HEK293 (cell line): ENCODE results near the gene EIF4G1.

Experiments
- BCL11B ChIP-seq: fragments of 450-650 bp; formaldehyde crosslinking; IDR thresholded peaks from 2 replicates; pipeline ENCODE4 v1.5.1; 2016; ENCODE audit warnings: low read depth, missing biosample characterization, missing genetic modification characterization
- BCL6B ChIP-seq: fragments of 450-650 bp; formaldehyde crosslinking; IDR thresholded peaks from 2 replicates; pipeline ENCODE4 v1.5.1; 2017; ENCODE audit warnings: missing biosample characterization, missing genetic modification characterization
- PRDM10 ChIP-seq: fragments of 450-650 bp; formaldehyde crosslinking; IDR thresholded peaks from 2 replicates; pipeline ENCODE4 v1.5.1; 2016; ENCODE audit warnings: missing biosample characterization, missing genetic modification characterization
- PRDM4 ChIP-seq: fragments of 450-650 bp; formaldehyde crosslinking; IDR thresholded peaks from 2 replicates; pipeline ENCODE4 v1.5.1; 2017; ENCODE audit warnings: missing biosample characterization, missing genetic modification characterization
- TCF7L2 ChIP-seq: IDR thresholded peaks from 2 replicates; pipeline ENCODE4 v1.6.1; 2011; ENCODE audit warnings: low read depth, mild to moderate bottlenecking, inconsistent platforms, low read length, moderate library complexity, borderline replicate concordance
- TSHZ1 ChIP-seq: fragments of 450-650 bp; formaldehyde crosslinking; IDR thresholded peaks from 2 replicates; pipeline ENCODE4 v1.5.1; 2016; ENCODE audit warnings: missing biosample characterization, missing genetic modification characterization, borderline replicate concordance
- YY2 ChIP-seq: fragments of 450-650 bp; formaldehyde crosslinking; IDR thresholded peaks from 2 replicates; pipeline ENCODE4 v1.5.1; 2016; ENCODE audit warnings: missing biosample characterization, missing genetic modification characterization
- ZBTB21 ChIP-seq: fragments of 450-650 bp; formaldehyde crosslinking; IDR thresholded peaks from 2 replicates; pipeline ENCODE4 v1.5.1; 2017; ENCODE audit warnings: missing biosample characterization, missing genetic modification characterization
- ZFHX2 ChIP-seq: fragments of 450-650 bp; formaldehyde crosslinking; conservative IDR thresholded peaks from 2 replicates; pipeline ENCODE4 v1.5.1; 2016; ENCODE audit warnings: missing biosample characterization, missing genetic modification characterization
- ZNF138 ChIP-seq: fragments of 450-650 bp; formaldehyde crosslinking; IDR thresholded peaks from 2 replicates; pipeline ENCODE4 v1.5.1; 2016; ENCODE audit warnings: missing biosample characterization, missing genetic modification characterization, borderline replicate concordance
- ZNF140 ChIP-seq: fragments of 450-650 bp; formaldehyde crosslinking; IDR thresholded peaks from 2 replicates; pipeline ENCODE4 v1.5.1; 2016; ENCODE audit warnings: missing biosample characterization, missing genetic modification characterization
- ZNF155 ChIP-seq: fragments of 450-650 bp; formaldehyde crosslinking; IDR thresholded peaks from 2 replicates; pipeline ENCODE4 v1.5.1; 2016; ENCODE audit warnings: missing biosample characterization, missing genetic modification characterization
- ZNF214 ChIP-seq: fragments of 450-650 bp; formaldehyde crosslinking; IDR thresholded peaks from 2 replicates; pipeline ENCODE4 v1.5.1; 2017; ENCODE audit warnings: missing biosample characterization, mild to moderate bottlenecking, missing genetic modification characterization, borderline replicate concordance
- ZNF280D ChIP-seq: fragments of 450-650 bp; formaldehyde crosslinking; IDR thresholded peaks from 2 replicates; pipeline ENCODE4 v1.5.1; 2016; ENCODE audit warnings: missing biosample characterization, missing genetic modification characterization
- ZNF362 ChIP-seq: fragments of 450-650 bp; formaldehyde crosslinking; IDR thresholded peaks from 2 replicates; pipeline ENCODE4 v1.5.1; 2016; ENCODE audit warnings: missing biosample characterization, missing genetic modification characterization
- ZNF391 ChIP-seq: fragments of 450-650 bp; formaldehyde crosslinking; IDR thresholded peaks from 2 replicates; pipeline ENCODE4 v1.5.1; 2016; ENCODE audit warnings: low read depth, missing biosample characterization, missing genetic modification characterization, borderline replicate concordance
- ZNF426 ChIP-seq: fragments of 450-650 bp; formaldehyde crosslinking; IDR thresholded peaks from 2 replicates; pipeline ENCODE4 v1.5.1; 2017; ENCODE audit warnings: missing biosample characterization, missing genetic modification characterization, mild to moderate bottlenecking, inconsistent platforms, moderate library complexity
- ZNF433 ChIP-seq: fragments of 450-650 bp; formaldehyde crosslinking; IDR thresholded peaks from 2 replicates; pipeline ENCODE4 v1.5.1; 2016; ENCODE audit warnings: missing biosample characterization, missing genetic modification characterization, low read depth
- ZNF558 ChIP-seq: fragments of 450-650 bp; formaldehyde crosslinking; IDR thresholded peaks from 2 replicates; pipeline ENCODE4 v1.5.1; 2016; ENCODE audit warnings: missing biosample characterization, missing genetic modification characterization
- ZNF600 ChIP-seq: fragments of 450-650 bp; formaldehyde crosslinking; IDR thresholded peaks from 2 replicates; pipeline ENCODE4 v1.5.1; 2016; ENCODE audit warnings: missing biosample characterization, missing genetic modification characterization
- ZNF621 ChIP-seq: fragments of 450-650 bp; formaldehyde crosslinking; IDR thresholded peaks from 2 replicates; pipeline ENCODE4 v1.5.1; 2017; ENCODE audit warnings: missing biosample characterization, missing genetic modification characterization
- ZNF624 ChIP-seq: fragments of 450-650 bp; formaldehyde crosslinking; IDR thresholded peaks from 2 replicates; pipeline ENCODE4 v1.5.1; 2017; ENCODE audit warnings: missing biosample characterization, missing genetic modification characterization
- ZNF747 ChIP-seq: fragments of 450-650 bp; formaldehyde crosslinking; IDR thresholded peaks from 2 replicates; pipeline ENCODE4 v1.5.1; 2016; ENCODE audit warnings: missing biosample characterization, missing genetic modification characterization

Gene EIF4G1

GRCh38 chr3:184362668-184363546, 48.5 kb downstream of the EIF4G1 start (continued):
- TF ChIP-seq ZNF280D (tag by site-specific recombination) = no peak
- TF ChIP-seq PRDM4 (tag by site-specific recombination) = no peak
- TF ChIP-seq ZNF362 (tag by site-specific recombination) = no peak
- TF ChIP-seq ZNF426 (tag by site-specific recombination) = no peak
- no peak for TF ChIP-seq ZNF140
- peak; percentile 84 for TF ChIP-seq PRDM10
- TF ChIP-seq ZNF214 (tag by site-specific recombination) = no peak
- no peak for TF ChIP-seq YY2 (tag by site-specific recombination)
- no peak for TF ChIP-seq ZNF621 (tag by site-specific recombination)
- TF ChIP-seq ZNF558 (tag by site-specific recombination) = no peak
- no peak for TF ChIP-seq ZNF624 (tag by site-specific recombination)
- peak; percentile 42; the same call in 1 of the 2 replicates for TF ChIP-seq ZNF600 (tag by site-specific recombination)
- TF ChIP-seq ZNF138 (tag by site-specific recombination) = no peak
- TF ChIP-seq TSHZ1 (tag by site-specific recombination) = no peak
- no peak for TF ChIP-seq ZBTB21 (tag by site-specific recombination)
- no peak for TF ChIP-seq ZNF433 (tag by site-specific recombination)
- TF ChIP-seq BCL11B (tag by site-specific recombination) = peak; percentile 28
- TF ChIP-seq ZFHX2 = no peak
- no peak for TF ChIP-seq BCL6B (tag by site-specific recombination)
- no peak for TF ChIP-seq ZNF391
- no peak for TF ChIP-seq ZNF747 (tag by site-specific recombination)
- no peak for TF ChIP-seq TCF7L2
- TF ChIP-seq ZNF155 (tag by site-specific recombination) = no peak
